ENCODE data around the gene CABP4. TPM values are rescaled to one million over a fixed set of nuclear protein-coding genes. Genes with fewer than 3 reads are reported as not detected.

CABP4 gene
- total RNA-seq, 2 experiments from 2014 or later: 1.6 to 1.9 TPM

DNA sequence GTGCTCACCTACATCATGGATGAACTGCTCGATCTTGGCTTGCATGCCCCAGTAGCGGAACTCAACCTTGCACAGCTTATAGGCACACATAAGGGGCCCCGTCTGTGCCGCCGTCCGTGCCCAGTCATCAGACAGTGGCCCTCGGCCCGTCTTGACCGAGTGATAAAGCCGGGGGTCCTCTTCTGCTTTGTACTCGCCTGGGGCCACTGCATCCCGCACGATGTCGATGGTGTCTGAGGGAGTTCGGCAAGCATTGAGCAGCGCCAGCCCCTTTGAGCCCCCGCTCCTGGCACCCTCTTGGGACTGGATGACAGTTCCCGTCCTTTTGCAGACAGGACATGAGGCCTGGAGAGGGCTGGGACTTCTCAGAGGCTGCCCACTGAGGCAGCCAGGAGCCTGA is 46.7 kb downstream of the CABP4 start:
- H3K4me1 Mint-ChIP-seq (ENCODE audit: low read depth): peaks cover 36% of the 10 kb centered on the region
- ChIA-PET CTCF (interaction anchor here (0.9 kb wide), 1 partner anchor 150 kb away, joined by 3 read pairs; no protein-coding TSS in a partner anchor), POLR2A (no interaction called here)
- no peaks in the 10 kb centered on the region for H3K9me3 Mint-ChIP-seq (ENCODE audit: insufficient read depth)
- ATAC-seq: no peak
- no peaks in the 10 kb centered on the region for H3K27me3 Mint-ChIP-seq (ENCODE audit: low read depth)
- peaks cover 49% of the 10 kb centered on the region for H3K36me3 Mint-ChIP-seq (ENCODE audit: low read depth)
- H3K27ac Mint-ChIP-seq: no peak overlapping the region
- DNase-seq: no peak
- no peak overlapping the region for H3K4me3 Mint-ChIP-seq

DNA sequence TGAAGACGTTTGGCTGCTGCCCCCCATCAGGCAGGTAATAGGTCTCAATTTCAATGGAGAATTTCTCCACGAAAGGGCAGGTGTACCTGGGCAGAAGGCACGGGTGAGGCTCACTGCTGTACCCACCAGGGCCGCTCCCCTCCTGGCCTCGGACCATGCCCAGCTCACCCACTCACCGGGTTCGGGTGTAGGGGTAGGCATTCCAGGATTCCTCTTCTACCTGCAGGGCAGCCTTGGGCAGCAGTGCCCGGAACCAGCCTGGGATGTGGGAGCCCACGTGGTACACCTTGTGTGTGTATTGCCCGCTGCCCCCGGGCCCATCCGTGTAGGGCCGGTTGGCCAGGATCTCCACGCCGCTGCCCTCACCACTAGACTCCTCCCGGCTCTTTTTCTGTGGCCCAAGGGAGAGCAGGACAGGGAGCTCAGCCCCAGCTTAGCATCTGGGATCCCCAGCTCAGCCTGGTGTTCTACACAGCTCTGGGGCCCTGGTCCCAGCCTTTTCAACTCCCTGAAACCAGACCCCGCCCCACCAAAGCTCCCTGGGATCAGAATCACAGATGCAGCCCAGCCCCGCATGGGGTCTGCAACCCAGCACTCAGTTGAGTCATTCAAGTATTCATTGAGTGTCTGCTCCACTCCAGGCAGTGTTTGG is 47.3 kb downstream of the CABP4 start:
- Mint-ChIP-seq H3K4me1 (ENCODE audit: low read depth) (peaks cover 42% of the 10 kb centered on the region), H3K36me3 (ENCODE audit: low read depth) (peaks cover 54% of the 10 kb centered on the region), H3K9me3 (ENCODE audit: insufficient read depth) (no peaks in the 10 kb centered on the region), H3K4me3 (peak overlapping the region; percentile 65), H3K27ac (no peak overlapping the region), H3K27me3 (ENCODE audit: low read depth) (no peaks in the 10 kb centered on the region)
- ATAC-seq: no peak
- ChIA-PET CTCF (interaction anchor here (0.9 kb wide), 1 partner anchor 151 kb away, joined by 3 read pairs; no protein-coding TSS in a partner anchor), POLR2A (no interaction called here)
- DNase-seq: no peak

DNA sequence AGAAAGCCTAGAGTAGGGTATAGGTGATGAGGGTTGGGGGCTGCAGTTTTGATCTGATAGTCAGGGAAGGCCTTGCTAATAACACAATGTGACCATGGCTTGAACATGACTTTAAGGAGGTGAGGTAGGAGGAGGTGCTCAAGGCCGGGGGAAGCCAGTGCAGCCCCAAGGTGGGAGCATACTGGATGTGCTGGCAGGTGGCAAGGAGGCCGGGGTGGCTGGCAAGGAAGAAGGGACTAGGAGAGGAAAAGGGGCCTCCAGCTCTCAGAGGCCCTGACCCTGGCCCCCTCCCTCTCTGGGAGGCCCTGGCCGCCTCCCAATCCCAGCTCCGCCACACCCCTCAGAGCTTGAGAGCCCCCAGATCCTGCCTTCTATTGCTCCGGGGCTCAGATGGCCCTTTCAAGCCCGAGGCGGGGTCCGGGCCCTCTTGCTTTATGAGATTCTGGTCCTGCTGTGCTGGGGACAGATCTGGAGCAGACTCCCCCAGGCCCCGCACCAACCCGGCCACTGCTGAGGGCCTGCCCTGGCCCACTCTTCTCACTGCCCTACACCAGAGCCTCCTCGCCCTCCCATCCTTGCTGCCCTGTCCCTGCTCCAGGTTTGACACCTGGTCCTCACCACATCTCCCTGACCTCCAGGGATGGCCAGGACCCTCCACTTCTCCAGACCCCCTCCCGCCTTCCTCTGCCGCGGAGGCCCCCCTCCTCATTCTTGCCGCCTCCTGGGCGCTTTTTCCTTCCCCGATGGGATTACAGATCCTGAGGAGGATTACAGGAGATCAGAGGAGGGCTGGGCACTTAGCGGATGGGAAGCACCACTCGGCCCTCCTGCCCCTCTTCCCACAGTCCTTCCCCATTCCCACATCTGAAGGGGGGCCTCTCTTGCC is 48.2 kb downstream of the CABP4 start:
- H3K36me3 Mint-ChIP-seq (ENCODE audit: low read depth): peaks cover 52% of the 10 kb centered on the region
- H3K4me1 Mint-ChIP-seq (ENCODE audit: low read depth): peaks cover 42% of the 10 kb centered on the region
- peak overlapping the region; percentile 30 for H3K27ac Mint-ChIP-seq
- H3K27me3 Mint-ChIP-seq (ENCODE audit: low read depth): no peaks in the 10 kb centered on the region
- POLR2A ChIA-PET: interaction anchor here (1.9 kb wide), 1 partner anchor 65 kb away, joined by 9 read pairs; the partner anchor contains the start of gene PTPRCAP
- no peaks in the 10 kb centered on the region for H3K9me3 Mint-ChIP-seq (ENCODE audit: insufficient read depth)
- CTCF ChIA-PET: no interaction called here
- H3K4me3 Mint-ChIP-seq: peak overlapping the region; percentile 65
- no peak for ATAC-seq
- DNase-seq: no peak

DNA sequence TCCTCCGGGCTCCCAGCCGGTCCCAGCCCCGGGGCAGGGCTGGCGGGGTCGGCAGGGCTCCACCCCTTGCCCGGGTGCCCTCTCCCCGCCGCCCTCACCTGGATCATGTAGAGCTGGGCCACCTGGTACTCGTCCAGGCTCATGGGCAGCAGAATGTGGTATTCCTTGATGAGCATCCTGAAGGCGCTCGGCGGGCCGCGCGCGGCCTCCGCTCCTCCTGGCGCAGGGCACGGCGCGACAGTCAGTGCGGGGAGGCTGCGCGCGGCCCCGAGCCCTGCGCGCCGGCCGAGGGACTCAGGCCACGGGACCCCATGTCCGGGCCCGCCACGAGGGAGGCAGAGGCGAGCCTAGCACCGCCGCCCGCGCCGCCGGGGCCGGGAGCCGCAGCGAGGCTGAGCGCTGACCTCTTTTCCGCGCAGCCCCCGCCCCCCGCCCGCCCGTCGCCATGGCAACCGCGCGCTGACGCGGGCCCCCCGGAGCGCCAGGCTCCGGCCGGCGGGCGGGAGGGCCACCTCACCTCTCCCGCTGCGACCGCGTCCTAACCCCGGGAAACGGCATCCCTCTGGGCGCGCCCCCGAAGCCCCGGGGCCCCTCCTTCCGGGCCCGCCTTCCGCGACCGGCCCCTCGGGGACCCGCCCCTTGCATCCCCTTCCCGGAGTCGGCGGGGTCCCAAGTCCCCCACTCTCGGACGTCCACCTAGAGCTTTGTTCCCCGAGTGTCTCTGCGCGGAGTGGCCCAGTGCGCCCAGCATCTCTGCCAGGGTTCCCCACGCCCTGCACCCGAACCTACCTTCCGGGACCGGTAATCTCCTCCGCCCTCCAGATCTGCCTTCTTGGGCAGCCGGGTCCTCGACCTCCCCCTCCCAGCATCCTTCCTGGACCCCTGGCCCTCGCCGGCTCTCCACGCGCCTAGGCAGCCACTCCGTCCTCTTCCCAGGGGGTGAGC is 49.1 kb downstream of the CABP4 start:
- peak overlapping the region; percentile 90 for H3K27ac Mint-ChIP-seq
- H3K4me3 Mint-ChIP-seq: peak overlapping the region; percentile 89
- H3K9me3 Mint-ChIP-seq (ENCODE audit: insufficient read depth): no peaks in the 10 kb centered on the region
- H3K4me1 Mint-ChIP-seq (ENCODE audit: low read depth): peaks cover 48% of the 10 kb centered on the region
- ATAC-seq (no peak), DNase-seq (peak; percentile 49)
- ChIA-PET CTCF (interaction anchor here (2.3 kb wide), 1 partner anchor 103 kb away, joined by 10 read pairs; the partner anchor contains the start of gene PPP1CA), POLR2A (interaction anchor here (0.6 to 2.0 kb wide), 5 partner anchors 20 to 158 kb away, joined by 3 to 12 read pairs (median 3); partner anchors contain the start of genes PPP1CA and PTPRCAP)
- H3K27me3 Mint-ChIP-seq (ENCODE audit: low read depth): no peaks in the 10 kb centered on the region
- peaks cover 47% of the 10 kb centered on the region for H3K36me3 Mint-ChIP-seq (ENCODE audit: low read depth)

DNA sequence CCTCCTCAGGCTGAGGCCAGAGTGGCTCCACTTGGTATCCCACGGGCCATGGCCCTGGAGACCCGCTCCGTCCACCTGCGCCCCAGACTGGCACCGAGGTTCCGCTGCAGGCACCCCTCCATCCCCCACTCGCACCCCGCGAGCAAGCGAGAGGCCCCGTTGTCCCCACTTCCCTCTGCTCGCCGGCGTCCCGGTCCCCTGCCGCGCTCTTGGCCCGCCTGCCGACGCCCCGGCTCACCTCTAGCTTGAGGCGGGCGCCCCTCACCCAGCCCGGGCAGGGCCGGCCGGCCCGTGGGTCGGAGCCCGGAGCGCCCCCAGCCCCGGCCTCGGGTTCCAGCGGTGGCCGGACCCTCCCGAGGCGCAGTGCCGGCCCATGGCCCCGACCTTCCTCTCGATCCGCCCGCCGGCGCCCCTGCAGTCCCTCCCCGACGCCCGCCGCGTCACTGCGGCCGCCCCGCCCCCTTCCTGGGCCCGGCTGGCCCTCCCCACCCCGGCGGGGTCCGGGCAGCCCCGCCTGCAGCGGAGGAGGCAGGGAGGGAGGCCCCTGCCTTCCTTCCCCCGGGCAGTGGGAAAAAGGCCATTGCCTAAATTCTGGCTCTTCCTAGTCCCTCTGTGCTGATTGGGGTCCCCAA is 49.9 kb downstream of the CABP4 start, which contains the start of gene PITPNM1:
Gene PITPNM1 (minus strand): TSS at position 414 of the 632 bp plus-strand sequence. CDS start 1,183 bp downstream, outside the sequence.
- DNase-seq (peak; percentile 79), ATAC-seq (peak; percentile 6)
- Mint-ChIP-seq H3K4me1 (ENCODE audit: low read depth) (peaks cover 49% of the 10 kb centered on the region), H3K36me3 (ENCODE audit: low read depth) (peaks cover 44% of the 10 kb centered on the region), H3K27ac (peak within 1 kb of the TSS; percentile 94), H3K9me3 (ENCODE audit: insufficient read depth) (no peaks in the 10 kb centered on the region), H3K27me3 (ENCODE audit: low read depth) (no peaks in the 10 kb centered on the region), H3K4me3 (peak within 1 kb of the TSS; percentile 89)
- ChIA-PET POLR2A (interaction anchor here (0.6 to 2.0 kb wide), 7 partner anchors 16 to 159 kb away, joined by 3 to 12 read pairs (median 7); partner anchors contain the start of genes AIP, PPP1CA and PTPRCAP), CTCF (interaction anchor here (0.6 to 2.3 kb wide), 14 partner anchors 17 to 122 kb away, joined by 3 to 10 read pairs (median 4); partner anchors contain the start of genes AIP, PPP1CA, PTPRCAP and RAD9A)

DNA sequence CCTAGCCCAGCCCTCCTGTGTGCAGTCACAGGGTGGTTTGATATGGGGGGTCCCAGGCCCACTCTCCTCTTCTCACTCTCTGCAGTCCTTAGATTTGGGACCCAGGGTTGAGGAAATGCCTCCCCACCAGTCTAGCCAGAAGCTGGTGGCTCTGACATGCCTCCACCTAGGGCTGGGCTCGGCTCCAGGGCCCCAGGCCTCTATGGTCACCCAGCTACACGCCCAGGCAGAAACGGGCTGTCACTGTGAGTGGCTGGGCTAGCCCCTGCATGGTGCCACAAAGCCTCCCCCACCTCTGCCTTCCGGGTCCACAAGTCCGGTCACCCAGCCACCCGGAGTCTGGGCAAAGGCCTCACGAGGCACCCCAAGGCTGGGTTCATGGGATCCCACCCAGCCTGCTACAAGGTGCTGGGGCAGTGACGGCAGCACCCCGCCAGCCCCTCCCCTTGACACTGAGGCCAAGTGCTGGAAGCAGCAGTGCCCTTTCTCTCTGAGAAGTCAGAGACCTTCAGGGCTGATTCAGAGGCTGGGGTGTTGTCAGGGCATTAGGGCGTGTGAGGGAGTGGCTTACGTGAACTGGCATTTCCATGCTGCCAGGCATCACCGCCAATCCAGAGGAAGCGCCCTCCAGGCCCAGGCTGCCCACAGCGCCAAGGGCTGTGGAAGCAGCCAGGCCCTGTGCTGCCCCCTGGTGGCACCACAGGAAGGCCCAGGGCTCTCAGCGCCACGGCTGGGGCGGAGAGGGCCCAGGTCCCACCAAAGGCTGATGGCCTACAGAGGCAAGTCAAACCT is 50.6 kb downstream of the CABP4 start:
- POLR2A ChIA-PET: interaction anchor here (0.6 to 2.0 kb wide), 8 partner anchors 17 to 104 kb away, joined by 3 to 12 read pairs (median 6); partner anchors contain the start of genes AIP, PPP1CA and PTPRCAP
- Mint-ChIP-seq H3K36me3 (ENCODE audit: low read depth) (peaks cover 37% of the 10 kb centered on the region), H3K9me3 (ENCODE audit: insufficient read depth) (no peaks in the 10 kb centered on the region), H3K27ac (peak overlapping the region; percentile 94), H3K4me1 (ENCODE audit: low read depth) (peaks cover 45% of the 10 kb centered on the region), H3K27me3 (ENCODE audit: low read depth) (peaks cover under 1% of the 10 kb centered on the region), H3K4me3 (peak overlapping the region; percentile 89)
- ATAC-seq (peak; percentile 50), DNase-seq (peak; percentile 90)
- CTCF ChIA-PET: interaction anchor here (0.6 to 2.3 kb wide), 16 partner anchors 18 to 153 kb away, joined by 3 to 10 read pairs (median 4); partner anchors contain the start of genes AIP, PPP1CA, PTPRCAP and RAD9A

DNA sequence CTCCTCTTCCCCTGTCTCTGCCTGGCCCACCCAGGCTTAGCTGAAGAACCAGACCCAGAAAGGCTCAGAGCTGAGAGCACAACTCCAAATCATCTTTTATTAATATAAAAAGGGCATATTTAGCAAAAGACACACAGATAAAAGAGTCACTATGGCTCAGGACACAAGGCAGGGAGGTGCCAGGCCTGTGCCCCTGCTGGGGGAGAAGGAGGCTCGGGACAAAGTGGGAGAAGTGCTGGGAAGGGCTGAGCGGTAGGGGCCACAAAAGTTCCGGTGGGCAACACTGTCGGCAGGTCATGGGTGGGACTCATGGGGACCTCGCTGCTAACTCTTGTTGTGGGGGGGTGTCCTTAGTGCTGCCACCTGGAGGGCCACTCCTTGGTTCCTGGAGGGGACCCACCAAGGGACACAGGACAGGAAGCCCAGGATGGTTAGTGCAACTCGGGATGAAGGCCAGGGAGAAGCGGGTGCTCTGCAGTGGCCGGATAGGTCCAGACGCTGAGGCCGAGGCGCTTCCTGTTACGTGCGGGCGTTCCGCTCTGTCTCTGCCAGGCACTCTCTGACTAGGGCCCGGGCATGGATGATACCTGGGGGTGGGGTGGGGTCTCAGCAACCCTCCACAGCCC is 51.4 kb downstream of the CABP4 start:
- ChIA-PET CTCF (interaction anchor here (0.6 to 2.3 kb wide), 9 partner anchors 18 to 161 kb away, joined by 3 to 10 read pairs (median 4); partner anchors contain the start of genes PPP1CA and PTPRCAP), POLR2A (interaction anchor here (0.6 to 2.1 kb wide), 6 partner anchors 20 to 69 kb away, joined by 3 to 11 read pairs (median 6); partner anchors contain the start of gene PTPRCAP)
- peaks cover 40% of the 10 kb centered on the region for H3K4me1 Mint-ChIP-seq (ENCODE audit: low read depth)
- no peaks in the 10 kb centered on the region for H3K9me3 Mint-ChIP-seq (ENCODE audit: insufficient read depth)
- peaks cover 6% of the 10 kb centered on the region for H3K27me3 Mint-ChIP-seq (ENCODE audit: low read depth)
- peaks cover 30% of the 10 kb centered on the region for H3K36me3 Mint-ChIP-seq (ENCODE audit: low read depth)
- no peak for ATAC-seq
- H3K27ac Mint-ChIP-seq: peak overlapping the region; percentile 94
- no peak for DNase-seq
- peak overlapping the region; percentile 89 for H3K4me3 Mint-ChIP-seq

DNA sequence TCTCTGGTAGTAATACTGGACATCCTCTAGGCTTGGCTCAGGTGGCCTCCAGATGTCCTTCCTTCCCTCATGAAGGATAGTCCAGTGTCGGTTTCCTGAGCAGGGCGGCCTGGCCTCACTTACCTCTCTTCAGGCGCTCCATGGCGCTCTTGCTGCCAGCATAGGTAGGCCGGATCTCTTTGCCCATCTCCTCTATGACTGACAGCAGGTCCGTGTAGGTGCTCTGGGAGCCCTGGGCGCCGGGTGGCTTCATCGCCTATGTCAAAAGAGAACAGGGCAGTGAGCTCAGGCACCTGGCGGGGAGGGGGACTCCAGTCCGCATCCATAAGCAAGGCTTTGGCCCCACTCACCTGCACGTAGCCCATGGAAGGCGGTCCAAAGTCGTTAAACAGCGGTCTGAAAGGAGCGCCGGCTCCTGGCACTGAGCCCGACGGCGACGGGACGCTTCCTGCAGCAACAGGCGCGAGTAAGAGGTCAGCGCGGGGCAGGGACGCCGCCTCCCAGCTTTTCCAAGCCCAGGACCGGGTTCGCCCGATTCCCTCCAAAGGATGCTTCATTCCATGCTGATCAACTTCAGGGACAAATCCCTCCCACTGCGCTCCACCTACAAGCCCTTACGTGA is 52.2 kb downstream of the CABP4 start:
- H3K27me3 Mint-ChIP-seq (ENCODE audit: low read depth): peaks cover 6% of the 10 kb centered on the region
- CTCF ChIA-PET: interaction anchor here (0.7 to 1.2 kb wide), 5 partner anchors 23 to 162 kb away, joined by 3 to 4 read pairs (median 4); partner anchors contain the start of genes PPP1CA and PTPRCAP
- peak overlapping the region; percentile 89 for H3K4me3 Mint-ChIP-seq
- ATAC-seq (no peak), DNase-seq (no peak)
- H3K9me3 Mint-ChIP-seq (ENCODE audit: insufficient read depth): no peaks in the 10 kb centered on the region
- H3K36me3 Mint-ChIP-seq (ENCODE audit: low read depth): peaks cover 24% of the 10 kb centered on the region
- POLR2A ChIA-PET: interaction anchor here (0.7 to 2.1 kb wide), 6 partner anchors 21 to 106 kb away, joined by 3 to 11 read pairs (median 6); partner anchors contain the start of genes PPP1CA and PTPRCAP
- H3K4me1 Mint-ChIP-seq (ENCODE audit: low read depth): peaks cover 40% of the 10 kb centered on the region
- peak overlapping the region; percentile 94 for H3K27ac Mint-ChIP-seq

Measured in activated CD8-positive, alpha-beta T cell treated with anti-CD3 and anti-CD28 coated beads, Interleukin-2, amount 10 ng/mL, durations not matched to agents 7 days and 5 days (primary cell).